HAP-1 (cell line): ENCODE results near the gene NAXD.

Experiments
- DNase-seq, 2 experiments: peaks; one replicate each; pipeline ENCODE4 v3.0.0-alpha.2; 2016 to 2020; ENCODE audit warnings: low spot score in 2 of 2
- H3K27me3 ChIP-seq: fragments of 250-450 bp; sonication (Bioruptor Pico); 2 replicates; pipeline ENCODE4 v1.5.1; 2020; ENCODE audit warnings: low read depth, mild to moderate bottlenecking, moderate library complexity
- H3K36me3 ChIP-seq: fragments of 250-450 bp; sonication (Bioruptor Pico); replicated peaks from 2 replicates; pipeline ENCODE4 v1.5.1; 2020; ENCODE audit warnings: mild to moderate bottlenecking
- H3K4me1 ChIP-seq: fragments of 250-450 bp; sonication (Bioruptor Pico); 2 replicates; pipeline ENCODE4 v1.5.1; 2020; ENCODE audit warnings: mild to moderate bottlenecking
- H3K4me3 ChIP-seq: fragments of 250-450 bp; sonication (Bioruptor Pico); 2 replicates; pipeline ENCODE4 v1.5.1; 2020; ENCODE audit warnings: mild to moderate bottlenecking, moderate library complexity
- H3K9me3 ChIP-seq: fragments of 250-450 bp; sonication (Bioruptor Pico); 2 replicates; pipeline ENCODE4 v1.5.1; 2020; ENCODE audit warnings: mild to moderate bottlenecking, moderate library complexity
- in situ Hi-C: fragments of 300-500 bp; cut with MboI; formaldehyde crosslinking; loops from 3 replicates; pipeline ENCODE4 v1.14.3; 2020; ENCODE audit warnings: low sequenced_read_pairs, inconsistent platforms, mixed read lengths

Gene NAXD

DNA sequence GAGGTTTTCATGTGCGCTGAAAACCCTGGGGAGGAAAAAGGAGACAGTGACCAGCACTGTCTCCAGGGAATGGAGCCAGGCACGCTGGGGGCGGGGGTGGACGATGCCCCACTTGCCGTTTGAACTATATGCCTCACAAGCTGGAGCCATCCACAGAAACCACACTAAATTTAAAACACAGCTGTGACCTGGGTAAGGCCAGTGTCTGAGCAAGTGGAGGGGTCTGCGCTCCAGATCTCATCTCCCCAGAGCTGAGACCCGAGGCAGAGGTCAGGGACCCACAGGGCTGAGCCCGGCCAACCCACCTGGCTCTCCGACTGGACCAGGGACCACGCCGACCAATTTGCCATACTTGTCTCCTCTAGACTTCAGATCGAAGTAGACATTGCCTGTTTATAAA is 67.4 kb downstream of the NAXD start:
- Histone ChIP-seq H3K4me1 (no peaks in the 10 kb centered on the region), H3K27me3 (no peaks in the 10 kb centered on the region), H3K36me3 (peaks cover 51% of the 10 kb centered on the region), H3K9me3 (no peaks in the 10 kb centered on the region), H3K4me3 (no peak overlapping the region)
- no peak for DNase-seq
- in situ Hi-C loops: no loop called here

DNA sequence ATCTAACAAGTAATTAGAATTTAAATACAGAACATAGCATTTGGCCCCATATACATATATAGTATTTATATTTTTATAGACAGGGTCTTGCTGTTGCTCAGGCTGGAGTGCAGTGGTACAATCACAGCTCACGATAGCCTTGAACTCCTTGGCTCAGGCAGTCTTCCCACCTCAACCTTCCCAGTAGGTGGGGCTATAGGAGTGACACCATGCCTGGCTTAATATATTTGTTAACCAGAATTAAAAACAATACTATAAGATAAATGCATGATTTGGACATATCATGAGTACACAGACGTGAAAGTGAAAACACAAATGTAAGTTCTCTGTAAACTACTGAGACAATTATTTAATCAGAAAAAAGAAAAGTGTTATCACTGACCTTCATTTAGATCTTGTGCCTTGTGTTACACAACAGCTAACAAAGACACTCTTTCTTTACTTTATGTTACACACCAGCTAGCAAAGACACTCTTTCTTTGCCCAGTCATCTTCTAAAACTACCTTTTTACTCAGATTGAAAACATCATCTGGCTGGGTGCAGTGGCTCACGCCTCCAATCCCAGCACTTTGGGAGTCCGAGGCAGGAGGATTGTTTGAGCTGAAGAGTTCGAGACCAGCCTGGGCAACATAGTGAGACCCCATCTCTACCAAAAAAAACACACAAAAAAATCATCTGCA is 68.0 kb downstream of the NAXD start:
- DNase-seq: no peak
- H3K36me3 ChIP-seq: peaks cover 49% of the 10 kb centered on the region

DNA sequence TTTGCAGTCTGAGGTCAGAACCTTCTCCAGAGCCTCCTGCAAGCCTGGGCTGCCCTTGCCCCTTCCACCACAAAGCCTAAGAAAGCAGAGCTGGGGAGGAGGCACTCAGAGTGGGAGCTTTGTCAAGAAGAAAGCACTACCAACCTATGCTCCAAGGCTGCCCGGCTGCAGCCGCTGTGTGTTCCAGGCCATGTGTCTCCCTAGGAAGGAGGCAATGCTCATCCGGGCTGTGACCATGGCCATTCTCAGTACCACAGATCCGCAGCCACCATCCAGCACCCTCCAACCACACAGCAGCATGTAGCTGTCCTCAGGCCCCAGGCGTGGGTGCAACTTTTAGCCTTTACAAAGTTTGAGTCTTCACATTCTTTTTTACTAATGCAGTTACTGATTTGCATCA is 68.6 kb downstream of the NAXD start:
- Histone ChIP-seq H3K36me3 (peaks cover 47% of the 10 kb centered on the region), H3K9me3 (no peaks in the 10 kb centered on the region), H3K4me1 (no peaks in the 10 kb centered on the region), H3K4me3 (no peak overlapping the region), H3K27me3 (no peaks in the 10 kb centered on the region)
- no peak for DNase-seq
- in situ Hi-C loops: no loop called here

More for the DNA sequence above, 68.0 kb downstream of the NAXD start:
- Histone ChIP-seq H3K4me1 (no peaks in the 10 kb centered on the region), H3K27me3 (no peaks in the 10 kb centered on the region), H3K9me3 (no peaks in the 10 kb centered on the region), H3K4me3 (no peak overlapping the region)
- in situ Hi-C loops: no loop called here

DNA sequence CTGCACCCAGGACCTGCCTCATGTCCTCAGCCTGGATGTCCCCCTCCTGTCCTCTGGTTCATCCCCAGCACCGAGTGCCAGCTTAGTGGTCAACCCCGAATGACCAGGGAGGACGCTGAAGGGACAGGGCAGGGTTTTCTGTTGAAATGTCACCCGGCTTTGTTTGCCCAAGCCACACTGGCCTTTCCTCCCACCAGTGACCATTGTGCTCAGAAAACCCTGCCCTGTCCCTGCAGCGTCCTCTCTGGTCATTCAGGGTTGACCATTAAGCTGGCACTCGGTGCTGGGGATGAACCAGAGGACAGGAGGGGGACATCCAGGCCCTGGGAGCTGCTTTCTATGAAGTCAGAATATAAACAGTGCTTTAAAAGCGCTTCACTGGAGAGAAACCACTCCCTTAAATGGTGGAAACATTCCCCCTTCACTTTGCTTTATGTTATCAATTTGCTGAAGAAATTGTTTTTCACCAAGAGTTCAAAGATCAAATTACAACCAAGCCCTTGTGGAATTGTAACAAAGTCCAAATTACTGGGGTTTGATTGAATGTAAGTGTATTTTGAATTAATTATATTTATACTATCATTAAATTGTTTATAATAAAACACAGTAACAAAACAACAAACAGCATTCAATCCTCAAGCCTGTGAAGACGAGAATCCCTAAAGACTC is 69.2 kb downstream of the NAXD start:
- Histone ChIP-seq H3K4me3 (no peak overlapping the region), H3K27me3 (no peaks in the 10 kb centered on the region), H3K36me3 (peaks cover 49% of the 10 kb centered on the region), H3K9me3 (no peaks in the 10 kb centered on the region), H3K4me1 (no peaks in the 10 kb centered on the region)
- in situ Hi-C loops: no loop called here
- no peak for DNase-seq

DNA sequence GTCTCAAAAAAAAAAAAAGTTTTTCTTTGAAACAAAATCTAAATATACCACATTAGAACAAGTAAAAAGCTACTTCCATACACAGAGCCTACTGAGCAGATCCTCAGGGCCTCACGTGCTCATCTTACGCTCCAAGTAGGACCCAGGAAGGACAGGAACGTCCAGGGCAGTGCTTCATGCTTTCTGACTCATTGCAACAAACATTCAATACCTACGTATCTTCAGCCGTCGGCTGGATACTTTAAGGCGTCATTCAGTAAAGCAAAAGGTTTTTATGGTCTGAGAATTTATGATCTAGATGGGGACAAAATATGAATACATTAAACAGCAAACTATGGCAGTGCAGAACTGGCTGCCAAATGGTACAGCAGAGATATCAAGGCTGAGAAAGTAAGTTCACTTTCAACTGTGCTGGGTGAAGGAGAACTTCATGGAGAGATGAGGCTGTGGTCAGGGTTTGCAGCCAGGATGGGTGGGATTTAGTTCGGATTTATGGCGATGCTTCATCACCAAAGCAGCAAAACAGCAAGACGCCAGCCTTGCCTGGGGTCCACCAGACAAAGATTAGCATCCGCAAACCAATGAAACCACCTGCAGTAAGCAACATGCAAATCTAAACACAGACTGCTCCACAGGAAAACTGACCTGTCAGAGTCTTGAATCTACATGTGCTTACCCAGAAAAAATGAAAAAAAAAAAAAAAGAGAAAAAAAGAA is 70.1 kb downstream of the NAXD start:
- Histone ChIP-seq H3K27me3 (no peaks in the 10 kb centered on the region), H3K4me1 (no peaks in the 10 kb centered on the region), H3K36me3 (peaks cover 53% of the 10 kb centered on the region), H3K4me3 (no peak overlapping the region), H3K9me3 (no peaks in the 10 kb centered on the region)
- in situ Hi-C loops: no loop called here
- no peak for DNase-seq

DNA sequence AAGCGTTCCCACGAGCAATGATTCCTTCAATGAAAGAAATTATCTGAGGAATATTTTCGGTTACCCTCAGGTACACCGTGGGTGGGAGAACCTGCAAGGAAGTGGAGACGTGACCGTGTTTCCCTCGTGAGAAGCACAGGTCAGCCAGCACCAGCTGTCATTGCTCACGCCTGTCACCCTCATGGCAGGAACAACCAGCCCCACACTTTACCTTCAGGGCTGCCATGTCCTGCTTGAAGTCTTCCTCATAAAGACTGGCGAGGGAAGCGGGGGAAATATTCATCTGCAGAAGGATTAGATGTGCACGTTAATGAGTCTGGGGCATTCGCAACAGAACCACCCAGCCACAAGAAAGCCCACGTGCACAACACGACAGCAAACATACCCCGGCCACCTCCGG is 72.4 kb downstream of the NAXD start:
- Histone ChIP-seq H3K27me3 (no peaks in the 10 kb centered on the region), H3K9me3 (no peaks in the 10 kb centered on the region), H3K4me3 (no peak overlapping the region), H3K36me3 (peaks cover 39% of the 10 kb centered on the region), H3K4me1 (no peaks in the 10 kb centered on the region)
- in situ Hi-C loops: no loop called here
- no peak for DNase-seq

DNA sequence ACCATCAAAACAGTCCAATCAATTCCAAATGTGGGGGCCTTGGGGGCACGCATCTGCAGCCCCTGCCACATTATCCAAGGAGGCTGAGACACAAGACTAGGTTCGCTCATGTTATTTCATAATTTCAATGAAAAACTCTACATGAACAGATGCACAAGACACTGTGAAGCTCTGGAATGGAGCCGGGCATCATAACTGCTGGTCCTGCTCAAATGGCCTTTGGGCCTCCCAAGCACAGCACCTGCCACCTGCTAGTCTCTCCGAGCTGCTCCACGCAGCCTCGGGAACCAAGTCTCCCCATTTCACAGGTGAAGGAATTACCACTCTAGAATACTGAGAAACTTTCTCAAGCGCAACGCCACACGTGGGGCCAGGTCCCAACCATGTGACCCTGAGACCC is 73.7 kb downstream of the NAXD start:
- no peaks in the 10 kb centered on the region for H3K27me3 ChIP-seq
- in situ Hi-C loops: no loop called here
- H3K4me3 ChIP-seq: no peak overlapping the region
- no peak for DNase-seq
- H3K9me3 ChIP-seq: no peaks in the 10 kb centered on the region
- no peaks in the 10 kb centered on the region for H3K4me1 ChIP-seq
- H3K36me3 ChIP-seq: peaks cover 36% of the 10 kb centered on the region
